H9 (cell line): ENCODE results near the gene ATRNL1. TPM values are rescaled to one million over a fixed set of nuclear protein-coding genes. Genes with fewer than 3 reads are reported as not detected.

Experiments used
- DNase-seq: peaks from one replicate; pipeline ENCODE4 v3.0.0-alpha.2; 2017
- H2AFZ ChIP-seq: one replicate; pipeline ENCODE4 v1.6.1; 2013; ENCODE audit warnings: mild to moderate bottlenecking, low read length, control low read depth, moderate library complexity
- H2AK5ac ChIP-seq: 2 replicates; pipeline ENCODE4 v1.6.1; 2013; ENCODE audit warnings: low read length, control low read depth, mixed read lengths; ENCODE audit not compliant: insufficient read length
- H2BK120ac ChIP-seq: one replicate; pipeline ENCODE4 v1.6.1; 2013; ENCODE audit warnings: low read depth, mild to moderate bottlenecking, low read length, control low read depth, inconsistent platforms; ENCODE audit not compliant: poor library complexity, severe bottlenecking
- H2BK12ac ChIP-seq: 2 replicates; pipeline ENCODE4 v1.6.1; 2013; ENCODE audit warnings: low read length, control low read depth, mixed read lengths, low read depth; ENCODE audit not compliant: insufficient read length
- H2BK15ac ChIP-seq: 2 replicates; pipeline ENCODE4 v1.6.1; 2013; ENCODE audit warnings: low read depth, low read length, control low read depth
- H2BK20ac ChIP-seq: one replicate; pipeline ENCODE4 v1.6.1; 2013; ENCODE audit warnings: low read depth, mild to moderate bottlenecking, low read length, control low read depth, inconsistent platforms; ENCODE audit not compliant: poor library complexity, severe bottlenecking
- H2BK5ac ChIP-seq: 2 replicates; pipeline ENCODE4 v1.6.1; 2013; ENCODE audit warnings: low read length, control low read depth, mixed read lengths; ENCODE audit not compliant: insufficient read length
- H3K14ac ChIP-seq: 2 replicates; pipeline ENCODE4 v1.6.1; 2013; ENCODE audit warnings: low read length, control low read depth; ENCODE audit not compliant: insufficient read depth
- H3K18ac ChIP-seq: 2 replicates; pipeline ENCODE4 v1.6.1; 2013; ENCODE audit warnings: low read depth, mild to moderate bottlenecking, mixed read lengths, low read length, control low read depth; ENCODE audit not compliant: insufficient read length
- H3K23ac ChIP-seq: 2 replicates; pipeline ENCODE4 v1.6.1; 2013; ENCODE audit warnings: low read length, control low read depth, mixed read lengths, low read depth; ENCODE audit not compliant: insufficient read length
- H3K23me2 ChIP-seq: 2 replicates; pipeline ENCODE4 v1.6.1; 2013; ENCODE audit warnings: low read depth, mild to moderate bottlenecking, mixed read lengths, low read length, control low read depth; ENCODE audit not compliant: insufficient read length, poor library complexity, severe bottlenecking
- H3K27ac ChIP-seq: 2 replicates; pipeline ENCODE4 v1.5.1; 2013; ENCODE audit warnings: low read length, control low read depth, mixed read lengths, low read depth; ENCODE audit not compliant: insufficient read length
- H3K27me3 ChIP-seq: 2 replicates; pipeline ENCODE4 v1.6.1; 2013; ENCODE audit warnings: low read length, control low read depth, inconsistent platforms; ENCODE audit not compliant: insufficient read depth
- H3K4ac ChIP-seq: 2 replicates; pipeline ENCODE4 v1.6.1; 2013; ENCODE audit warnings: low read depth, mild to moderate bottlenecking, control low read depth, inconsistent platforms, low read length, moderate library complexity
- H3K4me1 ChIP-seq: 2 replicates; pipeline ENCODE4 v1.6.1; 2013; ENCODE audit warnings: low read length, control low read depth, inconsistent platforms; ENCODE audit not compliant: insufficient read depth
- H3K4me2 ChIP-seq: 2 replicates; pipeline ENCODE4 v1.6.1; 2013; ENCODE audit warnings: low read length, control low read depth, mixed read lengths; ENCODE audit not compliant: insufficient read length, insufficient read depth
- H3K56ac ChIP-seq: 2 replicates; pipeline ENCODE4 v1.6.1; 2013; ENCODE audit warnings: low read depth, mild to moderate bottlenecking, mixed read lengths, low read length, control low read depth; ENCODE audit not compliant: insufficient read length
- H3K79me1 ChIP-seq: 2 replicates; pipeline ENCODE4 v1.6.1; 2013; ENCODE audit warnings: low read depth, mild to moderate bottlenecking, moderate library complexity, low read length, control low read depth, inconsistent platforms; ENCODE audit not compliant: insufficient read depth, poor library complexity, severe bottlenecking
- H3K79me2 ChIP-seq: 2 replicates; pipeline ENCODE4 v1.6.1; 2013; ENCODE audit warnings: low read length, control low read depth, inconsistent platforms; ENCODE audit not compliant: insufficient read depth
- H3K9ac ChIP-seq: 2 replicates; pipeline ENCODE4 v1.6.1; 2013; ENCODE audit warnings: low read length, control low read depth, mixed read lengths; ENCODE audit not compliant: insufficient read length; ENCODE audit errors: extremely low read depth
- H3K9me3 ChIP-seq: one replicate; pipeline ENCODE4 v1.6.1; 2013; ENCODE audit warnings: low read depth, low read length, inconsistent platforms; ENCODE audit not compliant: control insufficient read depth
- H3T11ph ChIP-seq: one replicate; pipeline ENCODE4 v1.6.1; 2013; ENCODE audit warnings: mild to moderate bottlenecking, low read length, control low read depth, inconsistent platforms
- H4K20me1 ChIP-seq: one replicate; pipeline ENCODE4 v1.6.1; 2013; ENCODE audit not compliant: control insufficient read depth, insufficient read length, insufficient read depth
- H4K5ac ChIP-seq: 2 replicates; pipeline ENCODE4 v1.6.1; 2013; ENCODE audit warnings: low read depth, mild to moderate bottlenecking, mixed read lengths, low read length, control low read depth; ENCODE audit not compliant: insufficient read length
- H4K8ac ChIP-seq: replicated peaks from 2 replicates; pipeline ENCODE4 v1.6.1; 2013; ENCODE audit warnings: low read length, control low read depth, mixed read lengths, low read depth; ENCODE audit not compliant: insufficient read length
- H4K91ac ChIP-seq: 2 replicates; pipeline ENCODE4 v1.6.1; 2013; ENCODE audit warnings: low read depth, mild to moderate bottlenecking, moderate library complexity, mixed read lengths, low read length, control low read depth; ENCODE audit not compliant: insufficient read length
- H3K27ac Mint-ChIP-seq, 3 experiments: 2 replicates in 2 of 3; 3 replicates in 1 of 3; pipeline ENCODE4 v1.8.0; 2020 to 2021; ENCODE audit warnings: mixed read lengths in 3 of 3, mild to moderate bottlenecking in 1 of 3, moderate library complexity in 1 of 3
- H3K27me3 Mint-ChIP-seq: 2 replicates; pipeline ENCODE4 v1.8.0; 2021; ENCODE audit warnings: low read depth, mild to moderate bottlenecking, moderate library complexity, mixed read lengths
- H3K36me3 Mint-ChIP-seq, 3 experiments: 2 replicates in 2 of 3; 3 replicates in 1 of 3; pipeline ENCODE4 v1.8.0; 2020 to 2021; ENCODE audit warnings: low read depth in 3 of 3, mixed read lengths in 3 of 3; ENCODE audit not compliant: insufficient read depth in 1 of 3
- H3K4me1 Mint-ChIP-seq, 2 experiments: 2 replicates each; pipeline ENCODE4 v1.8.0; 2020; ENCODE audit warnings: mixed read lengths in 2 of 2
- H3K4me3 Mint-ChIP-seq, 2 experiments: 2 replicates in 1 of 2; 3 replicates in 1 of 2; pipeline ENCODE4 v1.8.0; 2020 to 2021; ENCODE audit warnings: mild to moderate bottlenecking in 2 of 2, mixed read lengths in 2 of 2, moderate library complexity in 1 of 2
- H3K9me3 Mint-ChIP-seq, 2 experiments: 2 replicates in 1 of 2; 3 replicates in 1 of 2; pipeline ENCODE4 v1.8.0; 2020; ENCODE audit warnings: mild to moderate bottlenecking in 2 of 2, mixed read lengths in 2 of 2, moderate library complexity in 1 of 2
- WGBS: extraction: QIAGEN DNeasy Blood & Tissue Kit; methylation state at CpG from one replicate; pipeline ENCODE4 v1.1.7; 2013; ENCODE audit warnings: missing lambda C conversion rate, low lambda C conversion rate, mixed read lengths; ENCODE audit not compliant: insufficient read length; ENCODE audit errors: extremely low coverage; 5-methylcytosine and 5-hydroxymethylcytosine counted together
- total RNA-seq: library from RNA; stranded (reverse); gene quantifications from 2 replicates; pipeline ENCODE4 v1.2.1, GENCODE V29; 2021
- TF ChIP-seq, protein P1 (sequence below): fragments of 200-600 bp; sonication (generic); conservative IDR thresholded peaks from 3 replicates; pipeline ENCODE4 v1.8.0; 2021; ENCODE audit warnings: antibody characterized with exemption, mild to moderate bottlenecking

The ATRNL1 gene
- total RNA-seq, 1 experiment from 2014 or later = 9.2 TPM

DNA sequence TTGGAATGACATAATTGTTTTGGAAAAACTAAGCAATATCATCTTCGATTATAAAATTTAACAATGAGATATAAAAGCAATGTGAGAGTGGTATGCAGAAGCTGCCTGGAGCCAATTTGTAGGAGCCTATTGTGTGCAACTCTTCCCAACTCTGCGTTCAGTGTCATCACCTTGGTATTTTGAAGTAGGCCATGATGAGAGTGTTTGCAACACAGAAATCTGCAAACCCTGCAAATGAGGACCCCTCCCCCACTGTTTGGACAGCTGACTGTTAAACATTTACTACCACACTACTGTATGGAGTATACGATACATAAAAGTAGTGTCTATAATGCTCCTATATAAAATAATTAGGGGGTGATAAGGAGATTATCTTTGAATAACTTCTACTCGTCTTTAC, 531.3 kb downstream of the ATRNL1 start:
- no peak overlapping the region for H3T11ph ChIP-seq
- no peak overlapping the region for H3K4me2 ChIP-seq
- no peaks in the 10 kb centered on the region for H4K20me1 ChIP-seq
- H2BK12ac ChIP-seq = no peak overlapping the region
- TF ChIP-seq, protein P1, sequence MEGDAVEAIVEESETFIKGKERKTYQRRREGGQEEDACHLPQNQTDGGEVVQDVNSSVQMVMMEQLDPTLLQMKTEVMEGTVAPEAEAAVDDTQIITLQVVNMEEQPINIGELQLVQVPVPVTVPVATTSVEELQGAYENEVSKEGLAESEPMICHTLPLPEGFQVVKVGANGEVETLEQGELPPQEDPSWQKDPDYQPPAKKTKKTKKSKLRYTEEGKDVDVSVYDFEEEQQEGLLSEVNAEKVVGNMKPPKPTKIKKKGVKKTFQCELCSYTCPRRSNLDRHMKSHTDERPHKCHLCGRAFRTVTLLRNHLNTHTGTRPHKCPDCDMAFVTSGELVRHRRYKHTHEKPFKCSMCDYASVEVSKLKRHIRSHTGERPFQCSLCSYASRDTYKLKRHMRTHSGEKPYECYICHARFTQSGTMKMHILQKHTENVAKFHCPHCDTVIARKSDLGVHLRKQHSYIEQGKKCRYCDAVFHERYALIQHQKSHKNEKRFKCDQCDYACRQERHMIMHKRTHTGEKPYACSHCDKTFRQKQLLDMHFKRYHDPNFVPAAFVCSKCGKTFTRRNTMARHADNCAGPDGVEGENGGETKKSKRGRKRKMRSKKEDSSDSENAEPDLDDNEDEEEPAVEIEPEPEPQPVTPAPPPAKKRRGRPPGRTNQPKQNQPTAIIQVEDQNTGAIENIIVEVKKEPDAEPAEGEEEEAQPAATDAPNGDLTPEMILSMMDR = no peak
- no peak overlapping the region for H2AK5ac ChIP-seq
- Mint-ChIP-seq H3K27me3 (no peaks in the 10 kb centered on the region), H3K9me3 (no peaks in the 10 kb centered on the region), H3K4me3 (no peak overlapping the region), H3K36me3 (no peaks in the 10 kb centered on the region), H3K4me1 (no peaks in the 10 kb centered on the region), H3K27ac (no peak overlapping the region)
- H3K79me1 ChIP-seq = no peaks in the 10 kb centered on the region
- H3K18ac ChIP-seq = no peak overlapping the region
- H4K8ac ChIP-seq = no peak overlapping the region
- DNase-seq = no peak
- no peaks in the 10 kb centered on the region for H3K27me3 ChIP-seq
- H2BK15ac ChIP-seq = no peak overlapping the region
- H3K4me1 ChIP-seq = no peaks in the 10 kb centered on the region
- H3K14ac ChIP-seq = no peak overlapping the region
- no peak overlapping the region for H2BK20ac ChIP-seq
- no peak overlapping the region for H4K91ac ChIP-seq
- no peak overlapping the region for H3K56ac ChIP-seq
- H3K9me3 ChIP-seq = no peaks in the 10 kb centered on the region
- no peak overlapping the region for H3K27ac ChIP-seq
- H2BK120ac ChIP-seq = no peak overlapping the region
- no peak overlapping the region for H3K9ac ChIP-seq
- H3K23me2 ChIP-seq = no peaks in the 10 kb centered on the region
- H2BK5ac ChIP-seq = no peak overlapping the region
- H3K23ac ChIP-seq = no peak overlapping the region
- no peak overlapping the region for H4K5ac ChIP-seq
- no peak overlapping the region for H2AFZ ChIP-seq
- H3K4ac ChIP-seq = no peak overlapping the region
- H3K79me2 ChIP-seq = no peaks in the 10 kb centered on the region
- no CpG with 5 or more reads among the region's 4 CpGs for WGBS
